Right lobe of liver (tissue), 6 donors: ENCODE measurements around the gene BRSK2. TPM values are rescaled to one million over a fixed set of nuclear protein-coding genes. Genes with fewer than 3 reads are reported as not detected.

Experiments
- ATAC-seq, 4 donors: fragments of 200-7000 bp; cut with Tn5 transposase; one replicate each; pipeline ENCODE4 v1.9.1; 2020; ENCODE audit warnings: mild to moderate bottlenecking in 4 of 4, moderate library complexity in 4 of 4
- DNase-seq, 3 donors: peaks; one replicate each; pipeline ENCODE4 v3.0.0-alpha.2; 2020
- H3K27ac ChIP-seq, 3 donors: fragments of 200-600 bp; one replicate each; pipeline ENCODE4 v1.8.0; 2022
- H3K27me3 ChIP-seq, 2 donors: fragments of 200-600 bp; one replicate each; pipeline ENCODE4 v1.8.0; 2022
- H3K36me3 ChIP-seq, 4 donors: fragments of 200-600 bp; sonication (generic) in 1 of 4; one replicate each; pipeline versions ENCODE4 v1.5.1 to v1.8.0; 2017 to 2022; ENCODE audit warnings: control low read depth in 1 of 4
- H3K4me1 ChIP-seq, 4 donors: fragments of 200-600 bp; sonication (generic) in 1 of 4; one replicate each; pipeline versions ENCODE4 v1.5.1 to v1.8.0; 2017 to 2022; ENCODE audit warnings: control low read depth in 1 of 4
- H3K4me3 ChIP-seq, 3 donors: fragments of 200-600 bp; one replicate each; pipeline ENCODE4 v1.8.0; 2022
- H3K9me3 ChIP-seq, 4 donors: fragments of 200-600 bp; sonication (generic) in 1 of 4; one replicate each; pipeline versions ENCODE4 v1.5.1 to v1.8.0; 2017 to 2022; ENCODE audit warnings: control low read depth in 1 of 4
- POLR2A ChIP-seq: fragments of 450-650 bp; IDR thresholded peaks from one replicate; pipeline ENCODE4 v1.6.1; 2017; ENCODE audit warnings: antibody characterized with exemption, mild to moderate bottlenecking
- WGBS: methylation state at CpG from one replicate; pipeline ENCODE4 v1.1.6; 2018; ENCODE audit warnings: low coverage, low lambda C conversion rate; ENCODE audit not compliant: insufficient coverage; ENCODE audit errors: missing lambda C conversion rate; 5-methylcytosine and 5-hydroxymethylcytosine counted together
- intact Hi-C, 2 donors: fragments of 100-400 bp; cut with DNase I; formaldehyde crosslinking; loops; one replicate each; pipeline versions ENCODE4 v1.11.2 to v1.14.1; 2022
- total RNA-seq, 6 experiments: library from RNA; depleted of rRNA in 2 of 6; stranded (reverse); fragments of >200 nt in 2 of 6; fragmentation: NEBNext Ultra II Directional in 3 of 6; extraction: Animal tissue kit (Norgen Biotek cat#: 25700) in 3 of 6; gene quantifications; one replicate each; pipeline versions ENCODE4 v1.1.0 to v1.2.4, GENCODE V29; 2016 to 2023
- TF ChIP-seq, protein P1 (sequence below), 4 donors: fragments of 200-600 bp in 3 of 4; fragments of 450-650 bp in 1 of 4; IDR thresholded peaks; one replicate each; pipeline versions ENCODE4 v1.5.1 to v1.8.0; 2016 to 2022; ENCODE audit warnings: antibody characterized with exemption in 4 of 4, mild to moderate bottlenecking in 2 of 4
- donor health status: DM: no; HTN: yes; CAD: no.
- donor health status: DM: no; HTN: no; CAD: no.
- donor health status: DM: no; HTN: no; CAD: no.
- donor health status: DM: no; HTN: yes; CAD: no.
- donor health status: DM: no; HTN: yes; CAD: no.

BRSK2 gene
- total RNA-seq, 6 experiments from 2014 or later = 0.12 to 0.49 TPM; not detected in 4

DNA sequence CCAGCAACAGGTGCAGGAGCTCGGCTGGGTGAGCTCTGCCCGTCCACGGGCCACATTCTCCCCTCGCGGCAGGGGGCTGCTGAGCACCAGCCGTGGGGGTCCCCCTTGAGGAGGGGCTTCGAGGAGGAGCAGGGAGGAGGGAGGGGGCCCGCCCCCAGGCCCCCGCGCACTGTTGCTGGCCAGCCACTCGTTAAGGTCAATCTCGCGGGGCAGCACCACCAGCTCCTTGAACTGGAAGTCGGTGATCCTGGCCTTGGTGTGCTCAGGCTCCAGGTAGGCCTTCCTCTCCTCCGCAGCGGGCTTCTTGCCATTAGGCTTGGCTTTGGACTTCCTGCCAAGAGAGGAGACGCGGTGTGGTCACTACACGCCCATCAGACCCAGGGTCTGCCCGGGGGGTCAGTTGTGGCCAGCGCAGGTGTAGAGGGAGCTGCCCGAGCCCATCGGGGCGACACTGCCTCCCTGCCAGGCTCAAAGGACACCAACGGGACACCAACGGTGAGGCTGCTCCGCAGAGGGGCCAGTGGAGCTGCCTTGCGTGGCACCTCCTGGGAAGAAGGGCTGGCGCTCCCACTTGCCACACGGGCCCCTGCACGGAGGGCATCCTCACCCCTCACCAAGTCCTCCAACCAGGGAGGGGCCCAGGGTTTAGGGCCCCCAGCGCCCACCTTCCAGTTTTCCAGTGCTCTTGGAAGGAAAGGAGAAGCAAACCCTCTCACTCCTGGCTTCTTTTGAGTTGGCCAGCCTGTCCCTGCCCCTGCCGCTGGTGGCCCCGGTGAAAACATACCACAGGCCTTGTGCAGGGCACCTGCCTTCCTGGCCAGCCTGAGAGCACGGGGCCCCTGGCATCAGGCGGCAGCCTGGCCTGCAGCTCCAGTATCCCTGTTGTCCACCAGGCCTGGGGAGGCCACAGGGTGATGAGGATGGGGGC is 91.1 kb downstream of the BRSK2 start:
- DNase-seq (peak in 2 of 3 donors; percentile 16 to 48), ATAC-seq (no peak)
- H3K27me3 ChIP-seq = no peaks in the 10 kb centered on the region
- H3K36me3 ChIP-seq = peaks cover 0 to 22% (median 6%) of the 10 kb centered on the region in 4 donors
- H3K4me1 ChIP-seq = no peaks in the 10 kb centered on the region
- no peaks in the 10 kb centered on the region for H3K9me3 ChIP-seq
- 80% methylated on average over 1 of the region's 36 CpGs for WGBS
- TF ChIP-seq, protein P1, sequence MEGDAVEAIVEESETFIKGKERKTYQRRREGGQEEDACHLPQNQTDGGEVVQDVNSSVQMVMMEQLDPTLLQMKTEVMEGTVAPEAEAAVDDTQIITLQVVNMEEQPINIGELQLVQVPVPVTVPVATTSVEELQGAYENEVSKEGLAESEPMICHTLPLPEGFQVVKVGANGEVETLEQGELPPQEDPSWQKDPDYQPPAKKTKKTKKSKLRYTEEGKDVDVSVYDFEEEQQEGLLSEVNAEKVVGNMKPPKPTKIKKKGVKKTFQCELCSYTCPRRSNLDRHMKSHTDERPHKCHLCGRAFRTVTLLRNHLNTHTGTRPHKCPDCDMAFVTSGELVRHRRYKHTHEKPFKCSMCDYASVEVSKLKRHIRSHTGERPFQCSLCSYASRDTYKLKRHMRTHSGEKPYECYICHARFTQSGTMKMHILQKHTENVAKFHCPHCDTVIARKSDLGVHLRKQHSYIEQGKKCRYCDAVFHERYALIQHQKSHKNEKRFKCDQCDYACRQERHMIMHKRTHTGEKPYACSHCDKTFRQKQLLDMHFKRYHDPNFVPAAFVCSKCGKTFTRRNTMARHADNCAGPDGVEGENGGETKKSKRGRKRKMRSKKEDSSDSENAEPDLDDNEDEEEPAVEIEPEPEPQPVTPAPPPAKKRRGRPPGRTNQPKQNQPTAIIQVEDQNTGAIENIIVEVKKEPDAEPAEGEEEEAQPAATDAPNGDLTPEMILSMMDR (IDR thresholded peaks at IDR 0.05) = no peak
- TF ChIP-seq POLR2A = no peak
- no peak overlapping the region for H3K27ac ChIP-seq
- intact Hi-C loops = no loop called here
- H3K4me3 ChIP-seq = no peak overlapping the region

DNA sequence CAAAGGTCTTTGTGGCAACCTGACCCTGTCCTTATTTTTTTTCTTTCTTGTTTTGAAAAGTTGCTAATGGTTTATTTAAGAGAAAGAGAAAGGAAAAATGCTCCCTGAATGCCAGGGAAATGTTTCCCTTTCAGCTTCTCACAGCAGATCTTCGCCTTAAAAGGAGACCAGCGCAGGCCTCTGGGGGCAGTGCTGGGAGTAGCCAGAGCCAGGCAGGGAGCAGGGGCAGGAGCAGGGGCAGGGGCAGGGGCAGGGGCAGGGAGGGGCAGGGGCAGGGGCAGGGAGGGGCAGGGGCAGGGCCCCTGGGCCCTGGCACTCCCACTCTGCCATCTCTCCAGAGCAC is 91.7 kb downstream of the BRSK2 start:
- intact Hi-C loops = no loop called here
- no peak overlapping the region for H3K27ac ChIP-seq

DNA sequence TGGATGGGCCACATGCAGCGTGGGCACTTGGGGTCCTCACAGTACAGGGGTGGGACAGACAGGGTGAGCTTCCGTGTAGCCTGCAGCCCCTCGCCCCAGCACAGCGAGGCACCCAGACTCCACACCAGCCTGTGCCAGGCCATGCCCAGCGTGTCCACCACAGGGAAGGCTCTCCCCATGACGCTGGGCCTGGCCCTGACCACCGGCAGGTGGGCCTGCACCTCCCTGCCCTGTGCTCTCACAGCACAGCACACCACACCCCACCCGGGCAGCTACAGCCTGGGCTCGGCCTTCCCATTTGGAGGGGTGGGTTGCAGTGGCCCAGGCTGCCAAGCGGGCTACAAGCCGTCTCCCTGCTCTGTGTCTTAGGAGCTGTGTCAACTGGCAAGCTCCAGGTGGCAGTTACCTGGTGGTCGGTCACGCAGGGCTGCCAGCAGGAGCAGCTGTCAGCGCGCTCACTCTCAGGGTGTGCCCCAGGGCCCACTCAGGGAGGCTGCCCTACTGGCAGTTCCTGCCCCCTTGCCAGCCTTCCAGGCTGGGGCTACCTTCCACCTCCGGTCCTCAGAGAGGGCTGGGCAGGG is 92.2 kb downstream of the BRSK2 start:
- H3K4me3 ChIP-seq = no peak overlapping the region
- TF ChIP-seq POLR2A = no peak
- TF ChIP-seq, protein P1 (IDR thresholded peaks at IDR 0.05) = no peak
- H3K27ac ChIP-seq = no peak overlapping the region
- ATAC-seq = peak in 2 of 4 donors; percentile 3
- H3K4me1 ChIP-seq = peaks cover 0 to 2% (median 0%) of the 10 kb centered on the region in 4 donors
- H3K27me3 ChIP-seq = no peaks in the 10 kb centered on the region
- peak in 2 of 3 donors; percentile 22 to 45 for DNase-seq
- intact Hi-C loops = no loop called here
- WGBS = no CpG with 5 or more reads among the region's 16 CpGs
- H3K36me3 ChIP-seq = peaks cover 0 to 11% (median 4%) of the 10 kb centered on the region in 4 donors
- H3K9me3 ChIP-seq = no peaks in the 10 kb centered on the region

More for the DNA sequence above, 91.7 kb downstream of the BRSK2 start:
- H3K27me3 ChIP-seq = no peaks in the 10 kb centered on the region
- peaks cover 0 to 1% (median 0%) of the 10 kb centered on the region in 4 donors for H3K4me1 ChIP-seq
- no CpG with 5 or more reads among the region's 2 CpGs for WGBS
- TF ChIP-seq POLR2A = no peak
- TF ChIP-seq, protein P1 (IDR thresholded peaks at IDR 0.05) = no peak
- H3K36me3 ChIP-seq = peaks cover 0 to 16% (median 5%) of the 10 kb centered on the region in 4 donors
- no peak overlapping the region for H3K4me3 ChIP-seq
- no peak for ATAC-seq
- DNase-seq = no peak
- no peaks in the 10 kb centered on the region for H3K9me3 ChIP-seq

DNA sequence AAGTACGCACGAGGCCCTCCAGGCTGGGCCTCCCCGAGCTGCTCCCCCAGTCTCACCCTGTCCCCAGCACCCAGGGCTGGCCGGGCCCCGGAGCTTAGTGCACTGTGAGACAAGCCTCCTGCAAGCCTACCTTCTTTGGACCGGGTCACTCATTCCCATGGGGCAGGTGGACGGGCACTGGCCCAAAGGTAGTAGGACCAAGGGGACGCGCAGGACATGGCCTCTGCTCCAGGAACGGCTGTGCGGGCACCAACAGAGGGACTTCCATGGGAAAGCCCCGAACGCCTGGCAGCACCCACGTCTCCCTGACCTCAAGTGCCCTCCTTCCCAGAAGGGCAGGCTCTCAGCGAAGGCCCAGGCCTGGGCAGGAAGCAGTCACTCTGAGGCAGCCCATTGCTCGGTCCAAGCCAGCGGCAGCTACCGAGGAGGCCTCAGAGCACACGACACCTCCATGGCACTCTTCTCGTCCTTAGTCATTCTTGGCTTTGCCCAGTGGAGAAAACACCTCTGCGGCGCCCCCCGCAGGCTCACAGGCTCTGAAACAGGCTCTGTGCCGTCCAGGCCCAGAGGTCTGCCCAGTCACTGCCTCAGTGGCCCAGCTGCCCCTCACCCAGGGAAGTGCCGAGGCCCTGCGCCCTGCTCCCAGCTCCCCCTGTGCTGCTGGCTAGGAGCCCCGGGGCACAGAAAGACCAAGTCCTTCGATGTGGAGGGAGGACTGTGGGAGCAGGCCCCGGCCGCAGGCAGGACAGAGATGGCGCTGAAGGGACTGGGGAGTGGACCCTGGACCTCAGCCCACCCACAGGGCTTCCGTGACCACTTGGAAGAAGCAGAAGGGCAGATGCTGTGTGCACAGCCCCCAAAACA is 93.1 kb downstream of the BRSK2 start:
- Histone ChIP-seq H3K27ac (no peak overlapping the region), H3K36me3 (peaks cover 0 to 9% (median 4%) of the 10 kb centered on the region in 4 donors), H3K9me3 (no peaks in the 10 kb centered on the region), H3K4me1 (peaks cover 0 to 2% (median 0%) of the 10 kb centered on the region in 4 donors), H3K4me3 (no peak overlapping the region), H3K27me3 (no peaks in the 10 kb centered on the region)
- intact Hi-C loops = no loop called here
- DNase-seq = peak in 2 of 3 donors; percentile 13 to 45
- TF ChIP-seq, protein P1 (IDR thresholded peaks at IDR 0.05) = no peak
- TF ChIP-seq POLR2A = no peak
- no CpG with 5 or more reads among the region's 32 CpGs for WGBS
- ATAC-seq = peak in 1 of 4 donors; percentile 3
